NCI-H748 (cell line): ENCODE data around the gene RPL18.
"Not testable (repeated sequence)": the region's sequence is repeated elsewhere in the genome, so short reads cannot be mapped to it uniquely, and the experiment has no call there.

Source experiments
- DNase-seq: peaks from one replicate; lab custom pipeline; 2025; ENCODE audit not compliant: unreplicated experiment; lab: John Stamatoyannopoulos, UW

The RPL18 gene

GRCh38 chr19:48618916-48619691, at the start of gene RPL18, which contains the start of gene SPHK2:
TSS of gene RPL18 (minus strand) at chr19:48619178. CDS start at chr19:48619143, 35 bp downstream.
TSS of gene SPHK2 (plus strand) at chr19:48619506. CDS start at chr19:48620515, 1,009 bp downstream.
- peak; percentile 100 for DNase-seq

- DNase-seq = no peak
Observed at GRCh38 chr19:48668761-48669160, 49.8 kb upstream of the RPL18 start.

- no peak for DNase-seq
Observed at GRCh38 chr19:48668332-48668731, 49.4 kb upstream of the RPL18 start.

- no peak for DNase-seq
Observed at GRCh38 chr19:48665786-48666185, 46.8 kb upstream of the RPL18 start.

- no peak for DNase-seq
Observed at GRCh38 chr19:48664476-48664875, 45.5 kb upstream of the RPL18 start.

- no peak for DNase-seq
Observed at GRCh38 chr19:48663667-48664066, 44.7 kb upstream of the RPL18 start.

GRCh38 chr19:48661711-48662090, 42.7 kb upstream of the RPL18 start:
- no peak for DNase-seq

GRCh38 chr19:48660852-48661710, 42.1 kb upstream of the RPL18 start:
- peak; percentile 72 for DNase-seq

GRCh38 chr19:48659768-48660167, 40.8 kb upstream of the RPL18 start:
- DNase-seq = no peak

- DNase-seq = no peak
Observed at GRCh38 chr19:48658483-48658882, 39.5 kb upstream of the RPL18 start.

GRCh38 chr19:48657828-48658227, 38.9 kb upstream of the RPL18 start:
- not testable (repeated sequence) for DNase-seq

GRCh38 chr19:48656840-48657474, 38.0 kb upstream of the RPL18 start:
- no peak for DNase-seq

- no peak for DNase-seq
Observed at GRCh38 chr19:48654299-48655059, 35.5 kb upstream of the RPL18 start.

GRCh38 chr19:48651683-48652048, 32.7 kb upstream of the RPL18 start:
- DNase-seq = no peak

- DNase-seq = no peak
Observed at GRCh38 chr19:48650974-48651682, 32.1 kb upstream of the RPL18 start.

- DNase-seq = no peak
Observed at GRCh38 chr19:48648134-48648533, 29.2 kb upstream of the RPL18 start.

- no peak for DNase-seq
Observed at GRCh38 chr19:48646722-48647216, 27.8 kb upstream of the RPL18 start.

- peak; percentile 94 for DNase-seq
Observed at GRCh38 chr19:48646001-48646721, 27.2 kb upstream of the RPL18 start, which contains the start of gene CA11. TSS of gene CA11 (minus strand) at chr19:48646187. CDS start at chr19:48645632, 555 bp downstream.

- peak; percentile 74 for DNase-seq
Observed at GRCh38 chr19:48645620-48646000, 26.6 kb upstream of the RPL18 start.
